Adipocyte (in vitro differentiated cells): Measurements from ENCODE around the gene HOXC9.

Experiments used
- DNase-seq: peaks from one replicate; pipeline ENCODE4 v3.0.0-alpha.2; 2015; ENCODE audit warnings: low read depth
- H3K27me3 ChIP-seq: replicated peaks from 2 replicates; pipeline ENCODE4 v1.7.0; 2013; ENCODE audit warnings: mild to moderate bottlenecking, low read length, moderate library complexity; ENCODE audit not compliant: control insufficient read depth, insufficient read depth
- H3K36me3 ChIP-seq: 2 replicates; pipeline ENCODE4 v1.7.0; 2013; ENCODE audit warnings: low read length, mild to moderate bottlenecking, moderate library complexity; ENCODE audit not compliant: control insufficient read depth, insufficient read depth, severe bottlenecking
- H3K4me1 ChIP-seq: 2 replicates; pipeline ENCODE4 v1.7.0; 2013; ENCODE audit warnings: mild to moderate bottlenecking, low read length, moderate library complexity; ENCODE audit not compliant: control insufficient read depth, insufficient read depth
- H3K4me3 ChIP-seq: 2 replicates; pipeline ENCODE4 v1.7.0; 2013; ENCODE audit warnings: mild to moderate bottlenecking, low read length, moderate library complexity
- H3K9ac ChIP-seq: 2 replicates; pipeline ENCODE4 v1.7.0; 2013; ENCODE audit warnings: mild to moderate bottlenecking, low read length, moderate library complexity
- H3K9me3 ChIP-seq: 2 replicates; pipeline ENCODE4 v1.7.0; 2013; ENCODE audit warnings: mild to moderate bottlenecking, low read length, moderate library complexity; ENCODE audit not compliant: control insufficient read depth

The HOXC9 gene

DNA sequence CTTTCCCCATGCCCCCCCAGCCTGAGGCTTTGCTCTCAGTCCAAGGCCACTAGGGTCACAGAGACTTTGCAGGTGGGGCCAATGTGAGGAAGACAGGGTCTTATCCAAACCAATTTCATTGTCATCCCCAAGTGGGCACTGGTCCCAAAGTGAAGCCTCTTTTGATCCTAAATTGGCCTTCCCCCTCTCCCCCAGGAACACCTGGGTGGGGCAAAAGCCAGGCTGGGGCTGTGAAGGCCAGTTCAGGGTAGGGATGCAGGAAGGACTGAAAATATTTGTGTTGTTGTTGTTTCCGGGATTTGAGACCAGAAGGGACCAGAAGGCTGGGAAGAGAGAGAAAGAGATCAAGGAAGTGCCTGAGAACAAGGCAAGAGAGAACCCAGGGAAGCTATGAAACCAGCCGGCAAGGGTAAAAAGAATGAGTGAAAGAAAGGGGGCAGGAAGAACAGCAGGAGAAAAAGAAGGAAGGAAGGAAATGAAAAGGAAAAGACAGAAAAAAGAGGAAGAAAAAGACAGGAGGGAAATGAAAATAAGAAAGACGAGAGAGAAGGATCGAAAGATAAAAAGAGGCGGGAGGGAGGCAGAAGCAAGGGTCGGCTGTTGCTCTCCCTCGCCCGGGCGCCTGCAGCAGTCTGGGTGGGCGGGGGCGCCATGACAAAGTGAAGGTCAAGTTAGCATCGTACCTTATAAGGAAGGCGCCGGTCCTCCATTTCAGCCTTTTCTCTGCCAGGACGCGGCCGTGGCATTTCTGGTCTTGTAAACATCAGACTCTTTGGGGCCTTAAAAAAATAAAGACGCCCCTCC is 34.5 kb upstream of the HOXC9 start:
- no peaks in the 10 kb centered on the region for H3K4me1 ChIP-seq
- peaks cover 93% of the 10 kb centered on the region for H3K27me3 ChIP-seq
- no peaks in the 10 kb centered on the region for H3K36me3 ChIP-seq
- peak overlapping the region; percentile 61 for H3K9ac ChIP-seq
- H3K4me3 ChIP-seq, result peak overlapping the region; percentile 32
- no peak for DNase-seq
- no peaks in the 10 kb centered on the region for H3K9me3 ChIP-seq

GRCh38 chr12:53966085-53966384 is 33.9 kb upstream of the HOXC9 start:
- Histone ChIP-seq H3K36me3 (no peaks in the 10 kb centered on the region), H3K27me3 (peaks cover 94% of the 10 kb centered on the region), H3K9ac (peak overlapping the region; percentile 61), H3K4me1 (no peaks in the 10 kb centered on the region), H3K4me3 (peak overlapping the region; percentile 50), H3K9me3 (no peaks in the 10 kb centered on the region)
- DNase-seq, result no peak

GRCh38 chr12:53966385-53967133 is 33.4 kb upstream of the HOXC9 start:
- H3K4me1 ChIP-seq, result no peaks in the 10 kb centered on the region
- H3K4me3 ChIP-seq, result peak overlapping the region; percentile 50
- no peaks in the 10 kb centered on the region for H3K36me3 ChIP-seq
- H3K9me3 ChIP-seq, result no peaks in the 10 kb centered on the region
- H3K27me3 ChIP-seq, result peaks cover 97% of the 10 kb centered on the region
- no peak for DNase-seq
- peak overlapping the region; percentile 61 for H3K9ac ChIP-seq

- H3K9me3 ChIP-seq, result no peaks in the 10 kb centered on the region
- peaks cover 6% of the 10 kb centered on the region for H3K4me1 ChIP-seq
- peaks cover 97% of the 10 kb centered on the region for H3K27me3 ChIP-seq
- no peak for DNase-seq
- peak overlapping the region; percentile 50 for H3K4me3 ChIP-seq
- no peaks in the 10 kb centered on the region for H3K36me3 ChIP-seq
- no peak overlapping the region for H3K9ac ChIP-seq
These were observed 32.5 kb upstream of the HOXC9 start for GRCh38 chr12:53967421-53967925.

DNA sequence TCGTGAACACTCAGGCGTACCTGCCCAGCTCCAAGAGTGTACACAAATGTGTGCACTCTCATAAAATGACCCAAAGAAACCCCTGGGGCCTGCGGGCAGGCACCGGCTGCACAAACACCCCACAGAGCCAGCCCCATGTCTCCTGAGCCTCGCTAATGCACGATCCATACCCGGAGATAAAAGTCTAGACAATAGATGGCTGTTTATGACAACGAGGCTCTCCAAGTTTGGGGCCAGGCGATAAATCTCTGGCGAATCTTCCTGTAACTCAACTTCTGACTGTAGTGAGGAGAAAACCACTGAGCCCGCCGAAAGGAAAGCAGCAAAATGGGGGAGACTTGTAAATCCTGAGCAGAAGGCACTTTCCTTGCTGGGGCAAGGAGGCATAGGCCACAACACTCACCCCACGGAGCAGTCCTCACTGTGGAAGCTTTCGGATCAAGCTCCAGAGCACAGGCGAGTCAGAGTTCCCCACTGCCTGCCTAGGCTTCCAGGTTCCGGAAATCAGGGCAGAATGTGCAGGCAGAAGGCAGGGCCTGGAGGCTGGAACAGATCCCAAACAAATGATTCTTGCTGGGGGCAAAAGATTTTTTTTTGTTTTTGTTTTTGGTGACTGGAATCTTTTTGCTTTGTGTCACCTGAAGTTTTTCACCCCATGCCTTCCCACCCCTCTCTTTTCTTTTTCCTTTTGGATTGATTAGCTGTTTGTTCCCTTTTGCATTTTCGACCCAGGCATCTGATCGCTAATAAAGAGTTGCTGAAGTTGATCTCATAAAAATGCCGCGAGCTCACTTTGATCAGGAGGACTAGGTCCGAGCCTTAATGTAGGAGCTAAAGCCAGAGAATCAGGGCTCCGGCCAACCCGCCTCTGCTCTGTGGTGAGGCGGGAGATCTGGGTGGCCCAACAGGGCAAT is 31.5 kb upstream of the HOXC9 start:
- Histone ChIP-seq H3K36me3 (no peaks in the 10 kb centered on the region), H3K9me3 (no peaks in the 10 kb centered on the region), H3K4me1 (peaks cover 8% of the 10 kb centered on the region), H3K27me3 (peaks cover 88% of the 10 kb centered on the region), H3K4me3 (no peak overlapping the region), H3K9ac (no peak overlapping the region)
- no peak for DNase-seq

- H3K9ac ChIP-seq, result no peak overlapping the region
- H3K36me3 ChIP-seq, result no peaks in the 10 kb centered on the region
- H3K9me3 ChIP-seq, result no peaks in the 10 kb centered on the region
- no peak overlapping the region for H3K4me3 ChIP-seq
- peaks cover 8% of the 10 kb centered on the region for H3K4me1 ChIP-seq
- no peak for DNase-seq
- H3K27me3 ChIP-seq, result peaks cover 76% of the 10 kb centered on the region
These were observed 30.2 kb upstream of the HOXC9 start for GRCh38 chr12:53969588-53970259.

- Histone ChIP-seq H3K9ac (no peak overlapping the region), H3K4me1 (peaks cover 10% of the 10 kb centered on the region), H3K27me3 (peaks cover 69% of the 10 kb centered on the region), H3K36me3 (no peaks in the 10 kb centered on the region), H3K4me3 (no peak overlapping the region), H3K9me3 (no peaks in the 10 kb centered on the region)
- DNase-seq, result no peak
These were observed 29.5 kb upstream of the HOXC9 start for GRCh38 chr12:53970451-53970850.

DNA sequence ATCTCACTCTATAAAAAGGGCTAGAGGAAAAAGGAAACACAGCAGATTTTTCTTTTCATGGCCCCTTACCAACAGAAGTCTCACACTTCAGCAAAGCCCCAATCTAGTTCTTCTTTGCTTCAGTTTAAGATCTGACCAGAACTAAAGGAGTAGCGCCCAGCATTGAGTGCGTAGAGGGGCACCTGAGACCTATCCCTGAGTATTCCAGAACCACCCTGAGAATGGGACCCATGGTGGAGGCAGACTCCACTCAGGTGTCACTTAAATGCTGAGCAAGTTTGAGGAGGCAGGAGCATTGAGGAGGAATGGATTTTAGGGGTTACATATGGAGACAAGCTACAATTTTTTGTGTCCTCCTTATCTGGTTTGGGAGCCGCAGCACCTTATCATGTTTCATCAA is 28.8 kb upstream of the HOXC9 start:
- DNase-seq, result no peak

GRCh38 chr12:53971686-53972085 is 28.3 kb upstream of the HOXC9 start:
- H3K27me3 ChIP-seq, result peaks cover 58% of the 10 kb centered on the region
- no peak for DNase-seq
- H3K36me3 ChIP-seq, result no peaks in the 10 kb centered on the region
- no peaks in the 10 kb centered on the region for H3K9me3 ChIP-seq
- no peak overlapping the region for H3K9ac ChIP-seq
- H3K4me3 ChIP-seq, result no peak overlapping the region
- peaks cover 12% of the 10 kb centered on the region for H3K4me1 ChIP-seq

More for the DNA sequence above, 28.8 kb upstream of the HOXC9 start:
- no peak overlapping the region for H3K4me3 ChIP-seq
- H3K27me3 ChIP-seq, result peaks cover 64% of the 10 kb centered on the region
- H3K36me3 ChIP-seq, result no peaks in the 10 kb centered on the region
- no peak overlapping the region for H3K9ac ChIP-seq
- peaks cover 12% of the 10 kb centered on the region for H3K4me1 ChIP-seq
- no peaks in the 10 kb centered on the region for H3K9me3 ChIP-seq

DNA sequence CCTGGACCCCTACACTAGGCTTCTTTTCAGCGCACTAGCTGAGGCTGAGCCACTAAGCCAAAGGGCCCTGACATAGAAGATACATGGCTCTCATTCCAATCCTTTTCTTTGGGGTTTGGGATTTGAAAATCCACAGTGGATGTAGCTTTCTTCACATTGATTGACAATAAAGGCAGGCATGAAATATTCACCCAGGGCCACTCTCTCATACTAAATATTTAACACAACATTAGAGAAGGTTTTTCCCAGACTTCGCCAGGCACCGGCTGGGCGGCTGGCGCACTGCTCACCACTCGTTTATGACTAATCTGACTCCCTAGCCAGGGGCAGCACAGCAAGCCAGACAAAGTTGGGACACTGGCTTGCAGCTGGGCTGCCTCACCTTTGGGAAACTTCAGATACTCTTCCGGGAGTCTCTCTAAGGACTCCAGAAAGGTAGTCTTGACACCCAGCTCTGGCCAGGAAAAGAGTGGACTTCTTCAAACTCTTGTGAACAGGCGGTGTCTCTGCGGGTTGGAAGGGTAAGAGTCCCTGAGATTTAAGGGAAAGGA is 27.7 kb upstream of the HOXC9 start:
- Histone ChIP-seq H3K4me1 (peaks cover 12% of the 10 kb centered on the region), H3K4me3 (peak overlapping the region; percentile 86), H3K27me3 (peaks cover 58% of the 10 kb centered on the region), H3K36me3 (no peaks in the 10 kb centered on the region), H3K9ac (peak overlapping the region; percentile 90), H3K9me3 (no peaks in the 10 kb centered on the region)
- no peak for DNase-seq
